HEK293T (cell line): ENCODE measurements around the gene ACADVL.

Source experiments
- ARNT ChIP-seq: fragments of 450-650 bp; IDR thresholded peaks from 2 replicates; pipeline ENCODE4 v1.6.1; 2017; ENCODE audit warnings: mild to moderate bottlenecking
- CTBP1 ChIP-seq: fragments of 450-650 bp; IDR thresholded peaks from 2 replicates; pipeline ENCODE4 v1.6.1; 2016; ENCODE audit warnings: borderline replicate concordance
- ELF4 ChIP-seq: fragments of 450-650 bp; IDR thresholded peaks from 2 replicates; pipeline ENCODE4 v1.6.1; 2017; ENCODE audit warnings: antibody characterized with exemption
- FOXA1 ChIP-seq: fragments of 450-650 bp; IDR thresholded peaks from 2 replicates; pipeline ENCODE4 v1.6.1; 2016; ENCODE audit warnings: mild to moderate bottlenecking
- FOXK2 ChIP-seq: fragments of 450-650 bp; IDR thresholded peaks from 2 replicates; pipeline ENCODE4 v1.6.1; 2016; ENCODE audit warnings: mild to moderate bottlenecking
- FOXM1 ChIP-seq: fragments of 450-650 bp; IDR thresholded peaks from 2 replicates; pipeline ENCODE4 v1.6.1; 2017; ENCODE audit warnings: mild to moderate bottlenecking, borderline replicate concordance
- L3MBTL2 ChIP-seq: fragments of 450-650 bp; conservative IDR thresholded peaks from 2 replicates; pipeline ENCODE4 v1.6.1; 2016; ENCODE audit warnings: mild to moderate bottlenecking
- SP1 ChIP-seq: fragments of 450-650 bp; IDR thresholded peaks from 2 replicates; pipeline ENCODE4 v1.6.1; 2017
- SUZ12 ChIP-seq: fragments of 450-650 bp; IDR thresholded peaks from 2 replicates; pipeline ENCODE4 v1.6.1; 2016; ENCODE audit warnings: mild to moderate bottlenecking
- TARDBP ChIP-seq: fragments of 450-650 bp; IDR thresholded peaks from 2 replicates; pipeline ENCODE4 v1.6.1; 2016

- no peak for TF ChIP-seq SUZ12
- TF ChIP-seq FOXM1, result no peak
- TF ChIP-seq SP1, result no peak
- no peak for TF ChIP-seq TARDBP
- TF ChIP-seq L3MBTL2, result no peak
- no peak for TF ChIP-seq ELF4
- TF ChIP-seq CTBP1, result no peak
- TF ChIP-seq FOXA1, result no peak
- TF ChIP-seq FOXK2, result no peak
- no peak for TF ChIP-seq ARNT
Observed at GRCh38 chr17:7207120-7208001, 12.4 kb upstream of the ACADVL start.
